Measurements from ENCODE around the gene SERPINA10.
"Not testable (repeated sequence)": the region's sequence is repeated elsewhere in the genome, so short reads cannot be mapped to it uniquely, and the experiment has no call there.

SERPINA10 gene

DNA sequence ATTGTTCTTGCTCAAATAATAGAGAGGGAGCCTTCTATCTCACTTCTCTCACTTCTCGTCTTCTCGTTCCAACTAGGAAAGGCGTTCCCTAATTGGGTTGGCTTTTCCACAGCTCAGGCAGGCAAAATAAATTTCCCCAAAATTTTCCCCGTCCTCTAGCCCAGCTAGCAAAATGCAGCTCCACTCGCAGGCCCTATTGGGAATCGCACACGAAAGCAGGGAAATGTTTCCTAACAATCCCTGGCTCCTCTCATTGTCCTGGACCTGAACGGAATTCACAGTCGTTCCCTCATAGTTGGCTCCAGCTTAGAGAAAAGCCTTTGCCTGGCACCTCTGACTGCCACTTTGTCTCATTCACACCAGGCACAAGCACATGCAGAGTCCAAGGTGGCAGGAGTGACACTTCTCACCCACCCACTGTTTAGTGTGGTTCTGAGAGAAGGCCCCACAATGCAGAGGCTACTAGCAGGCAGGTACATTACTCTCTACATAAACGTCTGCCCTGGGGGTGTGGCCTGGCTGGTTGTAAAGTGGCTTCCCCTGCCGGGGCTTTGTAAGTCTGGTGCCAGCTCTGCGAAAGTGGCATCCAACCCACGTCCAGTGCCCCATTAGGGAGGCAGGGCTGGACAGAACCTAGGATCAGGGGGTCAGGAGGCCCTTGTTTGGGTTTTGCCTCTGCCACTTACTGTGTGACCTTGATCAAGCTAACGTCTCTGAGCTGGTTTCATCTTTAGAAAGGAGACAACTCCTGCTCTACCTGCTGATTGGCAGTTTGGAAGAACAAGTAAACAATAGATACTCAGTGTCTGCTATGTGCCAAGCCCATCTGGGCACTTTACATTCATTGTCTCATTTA, 4.2 kb downstream of the SERPINA10 start:
- no peaks in the 10 kb centered on the region for H3K36me3 Mint-ChIP-seq (ENCODE audit: low read depth)
- H3K9me3 Mint-ChIP-seq: no peaks in the 10 kb centered on the region
- H3K4me1 Mint-ChIP-seq: no peaks in the 10 kb centered on the region
- H3K4me3 Mint-ChIP-seq: no peak overlapping the region
- DNase-seq: no peak
- TF ChIP-seq, protein P1, sequence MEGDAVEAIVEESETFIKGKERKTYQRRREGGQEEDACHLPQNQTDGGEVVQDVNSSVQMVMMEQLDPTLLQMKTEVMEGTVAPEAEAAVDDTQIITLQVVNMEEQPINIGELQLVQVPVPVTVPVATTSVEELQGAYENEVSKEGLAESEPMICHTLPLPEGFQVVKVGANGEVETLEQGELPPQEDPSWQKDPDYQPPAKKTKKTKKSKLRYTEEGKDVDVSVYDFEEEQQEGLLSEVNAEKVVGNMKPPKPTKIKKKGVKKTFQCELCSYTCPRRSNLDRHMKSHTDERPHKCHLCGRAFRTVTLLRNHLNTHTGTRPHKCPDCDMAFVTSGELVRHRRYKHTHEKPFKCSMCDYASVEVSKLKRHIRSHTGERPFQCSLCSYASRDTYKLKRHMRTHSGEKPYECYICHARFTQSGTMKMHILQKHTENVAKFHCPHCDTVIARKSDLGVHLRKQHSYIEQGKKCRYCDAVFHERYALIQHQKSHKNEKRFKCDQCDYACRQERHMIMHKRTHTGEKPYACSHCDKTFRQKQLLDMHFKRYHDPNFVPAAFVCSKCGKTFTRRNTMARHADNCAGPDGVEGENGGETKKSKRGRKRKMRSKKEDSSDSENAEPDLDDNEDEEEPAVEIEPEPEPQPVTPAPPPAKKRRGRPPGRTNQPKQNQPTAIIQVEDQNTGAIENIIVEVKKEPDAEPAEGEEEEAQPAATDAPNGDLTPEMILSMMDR (IDR thresholded peaks at IDR 0.05): no peak
- H3K27me3 Mint-ChIP-seq (ENCODE audit: low read depth, poor library complexity): peaks cover 3% of the 10 kb centered on the region
- H3K27ac Mint-ChIP-seq: no peak overlapping the region

DNA sequence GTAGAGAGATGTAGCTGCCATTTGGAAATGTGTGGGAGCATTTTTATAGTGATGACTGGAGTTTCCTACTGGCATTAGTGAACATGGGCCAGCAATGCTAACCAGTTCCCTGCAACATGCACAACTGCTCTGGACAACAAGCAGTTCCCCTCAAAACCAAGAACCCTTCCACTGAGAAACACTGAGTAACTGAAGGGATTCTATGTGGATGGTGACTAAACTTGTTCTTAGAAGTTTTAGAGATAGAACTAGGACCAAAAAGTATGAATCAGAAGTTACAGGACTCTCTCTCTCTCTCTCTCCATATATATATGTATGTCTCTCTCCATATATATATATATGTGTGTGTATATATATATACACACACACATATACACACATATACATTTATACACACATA, 7.9 kb downstream of the SERPINA10 start:
- H3K9me3 Mint-ChIP-seq: no peaks in the 10 kb centered on the region
- H3K4me3 Mint-ChIP-seq: no peak overlapping the region
- TF ChIP-seq, protein P1 (IDR thresholded peaks at IDR 0.05): no peak
- no peaks in the 10 kb centered on the region for H3K36me3 Mint-ChIP-seq (ENCODE audit: low read depth)
- H3K27ac Mint-ChIP-seq: no peak overlapping the region
- H3K4me1 Mint-ChIP-seq: no peaks in the 10 kb centered on the region
- no peak for DNase-seq
- peaks cover 3% of the 10 kb centered on the region for H3K27me3 Mint-ChIP-seq (ENCODE audit: low read depth, poor library complexity)

DNA sequence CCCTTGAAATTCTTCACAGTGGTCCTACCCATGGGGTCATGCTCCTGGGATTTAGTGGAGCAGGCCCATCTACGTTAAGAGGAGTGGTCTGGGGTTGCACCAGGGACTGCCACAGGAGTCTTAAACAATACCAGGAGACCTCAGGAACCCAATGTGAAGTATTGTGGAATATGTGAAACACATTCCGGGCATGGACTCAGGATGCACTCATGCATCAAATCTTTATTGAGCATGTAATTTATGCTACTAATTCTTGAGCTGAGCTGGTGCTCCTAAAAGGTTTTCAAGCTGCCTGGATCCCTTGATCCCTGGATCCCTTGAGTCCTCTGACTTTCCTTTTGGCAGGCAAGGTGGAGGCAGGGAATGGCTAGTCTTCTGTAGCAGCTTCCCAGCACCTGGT, 8.8 kb downstream of the SERPINA10 start:
- Mint-ChIP-seq H3K36me3 (ENCODE audit: low read depth) (no peaks in the 10 kb centered on the region), H3K9me3 (no peaks in the 10 kb centered on the region), H3K27ac (no peak overlapping the region), H3K4me3 (no peak overlapping the region), H3K4me1 (no peaks in the 10 kb centered on the region), H3K27me3 (ENCODE audit: low read depth, poor library complexity) (no peaks in the 10 kb centered on the region)
- no peak for DNase-seq
- TF ChIP-seq, protein P1 (IDR thresholded peaks at IDR 0.05): no peak

DNA sequence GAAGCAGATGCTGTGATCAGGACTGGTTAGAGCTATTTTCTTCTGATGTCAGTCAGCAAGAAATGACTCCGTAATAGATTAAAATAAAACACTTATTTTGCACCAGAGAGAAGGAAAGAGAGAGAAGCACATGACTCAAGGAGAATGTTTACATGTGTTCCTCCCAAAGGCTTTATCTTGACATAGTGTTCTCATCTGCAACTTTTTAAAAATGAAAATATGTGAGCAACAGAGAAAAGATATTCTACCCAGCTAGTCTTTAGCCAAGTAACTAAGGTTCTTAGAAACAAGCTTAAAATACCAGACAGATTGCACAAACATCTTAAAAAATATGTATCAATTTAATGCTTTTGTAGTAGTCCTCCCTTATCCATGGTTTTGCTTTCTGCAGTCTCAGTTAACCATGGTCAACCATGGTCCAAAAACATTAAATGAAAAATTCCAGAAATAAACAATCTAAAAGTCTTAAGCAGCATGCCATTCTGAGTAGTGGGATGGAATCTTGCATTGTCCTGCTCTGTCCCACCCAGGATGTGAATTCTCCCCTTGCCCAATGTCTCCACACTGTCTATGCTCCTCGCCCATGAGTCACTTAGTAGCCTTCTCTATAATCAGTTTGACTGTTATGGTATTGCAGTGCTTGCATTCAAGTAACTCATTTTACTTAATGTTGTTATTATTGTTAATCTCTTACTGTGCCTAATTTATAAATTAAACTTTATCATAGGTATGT, 9.9 kb downstream of the SERPINA10 start:
- H3K36me3 Mint-ChIP-seq (ENCODE audit: low read depth): no peaks in the 10 kb centered on the region
- DNase-seq: no peak
- no peaks in the 10 kb centered on the region for H3K4me1 Mint-ChIP-seq
- no peak overlapping the region for H3K4me3 Mint-ChIP-seq
- no peaks in the 10 kb centered on the region for H3K9me3 Mint-ChIP-seq
- no peak overlapping the region for H3K27ac Mint-ChIP-seq
- no peaks in the 10 kb centered on the region for H3K27me3 Mint-ChIP-seq (ENCODE audit: low read depth, poor library complexity)
- TF ChIP-seq, protein P1 (IDR thresholded peaks at IDR 0.05): no peak

GRCh38 chr14:94278731-94279130, 14.3 kb downstream of the SERPINA10 start:
- peaks cover 4% of the 10 kb centered on the region for H3K4me1 Mint-ChIP-seq
- TF ChIP-seq, protein P1 (IDR thresholded peaks at IDR 0.05): no peak
- no peaks in the 10 kb centered on the region for H3K9me3 Mint-ChIP-seq
- peaks cover 3% of the 10 kb centered on the region for H3K27me3 Mint-ChIP-seq (ENCODE audit: low read depth, poor library complexity)
- no peaks in the 10 kb centered on the region for H3K36me3 Mint-ChIP-seq (ENCODE audit: low read depth)
- no peak for DNase-seq
- no peak overlapping the region for H3K4me3 Mint-ChIP-seq
- H3K27ac Mint-ChIP-seq: no peak overlapping the region

- H3K27me3 Mint-ChIP-seq (ENCODE audit: low read depth, poor library complexity); H3K36me3 Mint-ChIP-seq (ENCODE audit: low read depth); H3K4me3 Mint-ChIP-seq; H3K27ac Mint-ChIP-seq; H3K9me3 Mint-ChIP-seq; DNase-seq; H3K4me1 Mint-ChIP-seq: not testable (repeated sequence)
Observed at GRCh38 chr14:94276898-94277561, 16.0 kb downstream of the SERPINA10 start.
